HepG2 (cell line): ENCODE data around the gene GALNT11. TPM values are rescaled to one million over a fixed set of nuclear protein-coding genes. Genes with fewer than 3 reads are reported as not detected.

Experiments
- ATAC-seq: fragments of 200-7000 bp; cut with Tn5 transposase; 3 replicates; pipeline ENCODE4 v1.9.1; 2020; ENCODE audit warnings: mild to moderate bottlenecking, moderate library complexity
- BruUV-seq: library from RNA; stranded (reverse); fragments of 400-500 nt; replicated peaks from 2 replicates; lab custom pipeline; 2021; lab: Mats Ljungman, UMichigan
- CTCF ChIA-PET: fragments of 300-600 bp; formaldehyde crosslinking; extraction: SDS; loops from one replicate; lab custom pipeline; 2021; ENCODE audit warnings: low total read pairs, inconsistent platforms, low intra/inter-chr PET ratio; lab: Yijun Ruan, JAX
- POLR2A ChIA-PET: fragments of 350-600 bp; sonication (Branson Sonifier 250); formaldehyde crosslinking; loops from one replicate; lab custom pipeline; 2020; ENCODE audit warnings: antibody characterized with exemption, inconsistent platforms; lab: Yijun Ruan, JAX
- DNase-seq: peaks from one replicate; pipeline ENCODE4 v3.0.0-alpha.2; 2015; ENCODE audit warnings: low spot score
- FAIRE-seq: peaks from 3 replicates; lab custom pipeline; 2011; peaks lifted over from hg19 to GRCh38; lab: Jason Lieb, UNC
- H2AFZ ChIP-seq: one replicate; pipeline ENCODE4 v1.6.1; 2011; ENCODE audit warnings: low read length, inconsistent platforms
- H3K27ac ChIP-seq: fragments of 300-600 bp; 3 replicates; pipeline ENCODE4 v1.8.0; 2011; ENCODE audit warnings: mixed run types, mild to moderate bottlenecking, mixed read lengths, low read length, inconsistent platforms; ENCODE audit not compliant: insufficient read depth; ENCODE audit errors: extremely low read length
- H3K27me3 ChIP-seq, 2 experiments: fragments of 200-600 bp in 1 of 2; 2 replicates in 1 of 2; 3 replicates in 1 of 2; pipeline versions ENCODE4 v1.6.0 to v1.8.0; 2011; ENCODE audit warnings: low read length in 2 of 2, mild to moderate bottlenecking in 2 of 2, moderate library complexity in 2 of 2, inconsistent platforms in 1 of 2; ENCODE audit not compliant: insufficient read depth in 2 of 2, control insufficient read depth in 1 of 2
- H3K36me3 ChIP-seq, 2 experiments: fragments of 200-600 bp in 1 of 2; replicated peaks in 1 of 2; 2 replicates in 1 of 2; 3 replicates in 1 of 2; pipeline versions ENCODE4 v1.5.1 to v1.8.0; 2011; ENCODE audit warnings: low read length in 2 of 2, inconsistent platforms in 1 of 2; ENCODE audit not compliant: insufficient read depth in 2 of 2, control insufficient read depth in 1 of 2
- H3K4me1 ChIP-seq: 2 replicates; pipeline ENCODE4 v1.5.1; 2012; ENCODE audit warnings: low read length, inconsistent platforms; ENCODE audit not compliant: insufficient read depth
- H3K4me2 ChIP-seq: 2 replicates; pipeline ENCODE4 v1.6.0; 2011; ENCODE audit warnings: low read depth, low read length, inconsistent platforms
- H3K4me3 ChIP-seq, 3 experiments: fragments of 200-600 bp in 1 of 3; sonication (generic), shearing (Covaris generic) in 1 of 3; replicated peaks in 1 of 3; 2 replicates each; pipeline ENCODE4 v1.5.1; 2011 to 2016; ENCODE audit warnings: low read length in 3 of 3, inconsistent platforms in 2 of 3, low read depth in 2 of 3, mild to moderate bottlenecking in 2 of 3, control low read depth in 1 of 3, mixed read lengths in 1 of 3; ENCODE audit not compliant: insufficient read depth in 1 of 3
- H3K79me2 ChIP-seq: one replicate; pipeline ENCODE4 v1.6.1; 2011; ENCODE audit warnings: low read length, inconsistent platforms; ENCODE audit not compliant: insufficient read depth
- H3K9ac ChIP-seq: 2 replicates; pipeline ENCODE4 v1.6.0; 2011; ENCODE audit warnings: mild to moderate bottlenecking, low read depth, low read length, inconsistent platforms; ENCODE audit not compliant: insufficient read depth
- H3K9me3 ChIP-seq: 2 replicates; pipeline ENCODE4 v1.5.1; 2012; ENCODE audit warnings: mild to moderate bottlenecking, low read length
- H4K20me1 ChIP-seq: 2 replicates; pipeline ENCODE4 v1.6.0; 2011; ENCODE audit warnings: inconsistent platforms, mild to moderate bottlenecking, low read length, moderate library complexity; ENCODE audit not compliant: insufficient read depth
- ARNT ChIP-seq: fragments of 450-650 bp; IDR thresholded peaks from 2 replicates; pipeline ENCODE4 v1.6.1; 2017
- HNRNPL ChIP-seq: fragments of 200-400 bp; formaldehyde crosslinking; IDR thresholded peaks from 2 replicates; pipeline ENCODE4 v1.6.1; 2017; ENCODE audit warnings: mild to moderate bottlenecking, low read depth, low read length
- NFRKB ChIP-seq: fragments of 450-650 bp; IDR thresholded peaks from 2 replicates; pipeline ENCODE4 v1.6.1; 2017
- RFX5 ChIP-seq: IDR thresholded peaks from 2 replicates; pipeline ENCODE4 v1.6.1; 2011; ENCODE audit warnings: low read depth, low read length, improper control_type of control experiment
- SRSF4 ChIP-seq: fragments of 200-400 bp; formaldehyde crosslinking; IDR thresholded peaks from one replicate; pipeline ENCODE4 v1.6.1; 2018; ENCODE audit warnings: mild to moderate bottlenecking, low read depth, low read length, moderate library complexity; ENCODE audit not compliant: poor library complexity, severe bottlenecking
- TFE3 ChIP-seq: IDR thresholded peaks from 2 replicates; pipeline ENCODE4 v1.6.1; 2016
- WIZ ChIP-seq: sonication (generic); formaldehyde crosslinking; IDR thresholded peaks from 2 replicates; pipeline ENCODE4 v1.5.1; 2020; ENCODE audit warnings: mild to moderate bottlenecking, missing genetic modification reagents
- ZBTB49 ChIP-seq: sonication (generic); formaldehyde crosslinking; IDR thresholded peaks from 2 replicates; pipeline ENCODE4 v1.4.0; 2020; ENCODE audit warnings: missing genetic modification reagents, borderline replicate concordance
- ZNF33B ChIP-seq: sonication (generic); formaldehyde crosslinking; IDR thresholded peaks from 2 replicates; pipeline ENCODE4 v1.5.1; 2020; ENCODE audit warnings: mild to moderate bottlenecking, missing genetic modification reagents
- ZNF670 ChIP-seq: sonication (generic); formaldehyde crosslinking; IDR thresholded peaks from 2 replicates; pipeline ENCODE4 v1.8.0; 2022; ENCODE audit warnings: mild to moderate bottlenecking, missing genetic modification reagents, borderline replicate concordance
- ZNF749 ChIP-seq: sonication (generic); formaldehyde crosslinking; IDR thresholded peaks from 2 replicates; pipeline ENCODE4 v1.8.0; 2022; ENCODE audit warnings: mild to moderate bottlenecking, missing genetic modification reagents, moderate library complexity, borderline replicate concordance
- WGBS: methylation state at CpG from one replicate; pipeline ENCODE4 v1.1.6; 2017; ENCODE audit warnings: low lambda C conversion rate; 5-methylcytosine and 5-hydroxymethylcytosine counted together
- in situ Hi-C: cut with HindIII; loops from 2 replicates; pipeline ENCODE4 v1.10.0; 2017; ENCODE audit warnings: low pct_unique_long_range_greater_than_20kb; ENCODE audit not compliant: extremely low pct_ligation_motif_present
- intact Hi-C: fragments of 100-400 bp; cut with micrococcal nuclease; formaldehyde crosslinking; loops from one replicate; pipeline ENCODE4 v1.10.0; 2022; ENCODE audit not compliant: unreplicated experiment
- polyA plus RNA-seq, 8 experiments: library from polyadenylated mRNA; depleted of rRNA in 3 of 8; stranded (reverse) in 7 of 8; unstranded in 1 of 8; fragments of >200 nt; fragmentation: Illumina TruSeq in 4 of 8; extraction: Trizol in 4 of 8; gene quantifications; 2 replicates each; pipeline versions ENCODE4 v1.2.1 to v1.2.3, GENCODE V29; 2011 to 2016; ENCODE audit warnings: low read depth in 4 of 8, missing spikeins in 1 of 8, mixed read lengths in 1 of 8; ENCODE audit not compliant: insufficient read depth in 1 of 8
- total RNA-seq, 5 experiments: library from RNA; depleted of rRNA; stranded (reverse); fragments of >200 nt; fragmentation: Illumina TruSeq; extraction: Trizol; gene quantifications; 2 replicates each; pipeline ENCODE4 v1.2.3, GENCODE V29; 2016; ENCODE audit warnings: low read depth in 1 of 5

The GALNT11 gene
- total and polyA plus RNA-seq, 2 of the 13 experiments (the other 11 are each of a cell fraction or from before 2014, with no cell fraction given), result 9.3 to 16.3 TPM

- intact Hi-C loops (no loop called here), in situ Hi-C loops (no loop called here)
- no peak for ATAC-seq
- H3K27me3 ChIP-seq, result no peaks in the 10 kb centered on the region
- no peaks in the 10 kb centered on the region for H3K9me3 ChIP-seq
- WGBS, result 96% methylated on average over 4 of the region's 8 CpGs
- no peak overlapping the region for H3K4me3 ChIP-seq
- CTCF ChIA-PET, result no interaction called here
- H3K36me3 ChIP-seq, result peaks cover 19 to 34% of the 10 kb centered on the region in 2 experiments
- POLR2A ChIA-PET, result no interaction called here
- no peaks in the 10 kb centered on the region for H3K79me2 ChIP-seq
- no peaks in the 10 kb centered on the region for H4K20me1 ChIP-seq
- H2AFZ ChIP-seq, result no peak overlapping the region
- no peak for TF ChIP-seq NFRKB
- TF ChIP-seq ZNF33B, result no peak
- no peak for TF ChIP-seq ZNF670 (CRISPR knock-in tag)
- TF ChIP-seq ZNF749, result no peak
- TF ChIP-seq HNRNPL, result no peak
- no peak for TF ChIP-seq TFE3 (CRISPR knock-in tag)
- no peak for TF ChIP-seq ARNT
- no peak for TF ChIP-seq RFX5
- TF ChIP-seq WIZ (CRISPR knock-in tag), result no peak
- TF ChIP-seq ZBTB49 (CRISPR knock-in tag), result no peak
- no peak for TF ChIP-seq SRSF4
- no peak for DNase-seq
- no peak overlapping the region for H3K27ac ChIP-seq
- no peak overlapping the region for H3K9ac ChIP-seq
- no peak overlapping the region for H3K4me2 ChIP-seq
- no TSS peak for BruUV-seq
- H3K4me1 ChIP-seq, result no peaks in the 10 kb centered on the region
- no peak for FAIRE-seq
Measured at GRCh38 chr7:152117356-152117755, 91.9 kb downstream of the GALNT11 start.
